H1 (cell line): ENCODE results near the gene ZNF254. TPM values are rescaled to one million over a fixed set of nuclear protein-coding genes. Genes with fewer than 3 reads are reported as not detected.

Source experiments
- CTCF ChIA-PET: fragments of 300-600 bp; sonication (Branson Sonifier 250); formaldehyde crosslinking; loops from one replicate; lab custom pipeline; 2021; ENCODE audit not compliant: partially characterized antibody; lab: Charles Lee
- POLR2A ChIA-PET: fragments of 300-600 bp; sonication (Branson Sonifier 250); formaldehyde crosslinking; loops from one replicate; lab custom pipeline; 2021; ENCODE audit warnings: inconsistent platforms; ENCODE audit not compliant: partially characterized antibody; lab: Charles Lee
- DNase-seq, 2 experiments: peaks; one replicate each; pipeline versions ENCODE4 v3.0.0 to v3.0.0-alpha.2; 2010 to 2022; ENCODE audit warnings: low spot score in 2 of 2, low read depth in 1 of 2, mixed read lengths in 1 of 2
- FAIRE-seq: peaks from 2 replicates; lab custom pipeline; 2011; peaks lifted over from hg19 to GRCh38; lab: Jason Lieb, UNC
- H2AFZ ChIP-seq: 2 replicates; pipeline ENCODE4 v1.8.1; 2012; ENCODE audit warnings: low read length, inconsistent platforms
- H2AK5ac ChIP-seq: 2 replicates; pipeline ENCODE4 v1.6.1; 2013; ENCODE audit warnings: low read depth, low read length
- H2BK120ac ChIP-seq: replicated peaks from 2 replicates; pipeline ENCODE3; 2013; ENCODE audit warnings: low read depth, low read length, inconsistent platforms
- H2BK12ac ChIP-seq: 2 replicates; pipeline ENCODE4 v1.6.1; 2013; ENCODE audit warnings: low read depth, low read length
- H2BK15ac ChIP-seq: 2 replicates; pipeline ENCODE4 v1.6.1; 2013; ENCODE audit warnings: low read length
- H2BK20ac ChIP-seq: 2 replicates; pipeline ENCODE4 v1.6.1; 2013; ENCODE audit warnings: low read length
- H2BK5ac ChIP-seq: 2 replicates; pipeline ENCODE4 v1.6.1; 2013; ENCODE audit warnings: low read depth, low read length
- H3K14ac ChIP-seq: 2 replicates; pipeline ENCODE4 v1.6.1; 2013; ENCODE audit warnings: inconsistent platforms; ENCODE audit not compliant: insufficient read length
- H3K18ac ChIP-seq: 2 replicates; pipeline ENCODE4 v1.6.1; 2013; ENCODE audit warnings: low read length; ENCODE audit errors: extremely low read depth
- H3K23ac ChIP-seq: 2 replicates; pipeline ENCODE4 v1.6.1; 2013; ENCODE audit warnings: inconsistent platforms; ENCODE audit not compliant: insufficient read length
- H3K23me2 ChIP-seq: 2 replicates; pipeline ENCODE4 v1.6.1; 2013; ENCODE audit warnings: low read depth, low read length
- H3K27ac ChIP-seq: 2 replicates; pipeline ENCODE4 v1.6.1; 2011; ENCODE audit warnings: low read depth, low read length, inconsistent platforms
- H3K27me3 ChIP-seq, 4 experiments: replicated peaks in 1 of 4; 1 replicate in 1 of 4; 2 replicates in 3 of 4; pipeline versions ENCODE4 v1.6.1 to v1.8.1; 2011 to 2013; ENCODE audit warnings: low read length in 3 of 4, mild to moderate bottlenecking in 3 of 4, inconsistent platforms in 2 of 4, mixed read lengths in 2 of 4, moderate library complexity in 1 of 4; ENCODE audit not compliant: control insufficient read depth in 3 of 4, insufficient read depth in 3 of 4; ENCODE audit errors: extremely low read depth in 1 of 4
- H3K36me3 ChIP-seq, 4 experiments: 2 replicates each; pipeline versions ENCODE4 v1.6.1 to v1.8.1; 2011 to 2013; ENCODE audit warnings: mild to moderate bottlenecking in 4 of 4, low read length in 3 of 4, moderate library complexity in 2 of 4, control low read depth in 1 of 4, inconsistent platforms in 1 of 4; ENCODE audit not compliant: insufficient read depth in 4 of 4, control insufficient read depth in 2 of 4
- H3K4ac ChIP-seq: replicated peaks from 2 replicates; pipeline ENCODE3; 2013; ENCODE audit warnings: low read length, low read depth, mixed read lengths, inconsistent platforms; ENCODE audit not compliant: insufficient read length
- H3K4me1 ChIP-seq, 4 experiments: replicated peaks in 1 of 4; 1 replicate in 1 of 4; 2 replicates in 3 of 4; pipeline versions ENCODE4 v1.6.1 to v1.8.1; 2011 to 2013; ENCODE audit warnings: low read length in 3 of 4, inconsistent platforms in 2 of 4, mixed read lengths in 1 of 4; ENCODE audit not compliant: insufficient read depth in 4 of 4, control insufficient read depth in 3 of 4
- H3K4me2 ChIP-seq, 2 experiments: 2 replicates each; pipeline versions ENCODE4 v1.6.1 to v1.8.1; 2011 to 2013; ENCODE audit warnings: low read depth in 2 of 2, low read length in 2 of 2, control low read depth in 1 of 2, inconsistent platforms in 1 of 2, mild to moderate bottlenecking in 1 of 2; ENCODE audit not compliant: insufficient read depth in 1 of 2
- H3K4me3 ChIP-seq, 4 experiments: fragments of 200-600, 300-600 bp in 1 of 4; sonication (generic), shearing (Covaris generic), sonication (Bioruptor Twin) in 1 of 4; 2 replicates each; pipeline versions ENCODE4 v1.5.1 to v1.8.1; 2011 to 2016; ENCODE audit warnings: low read length in 4 of 4, low read depth in 3 of 4, control low read depth in 2 of 4, inconsistent platforms in 2 of 4, mild to moderate bottlenecking in 2 of 4, mixed read lengths in 1 of 4, moderate library complexity in 1 of 4; ENCODE audit not compliant: insufficient read depth in 2 of 4; ENCODE audit errors: extremely low read depth in 1 of 4
- H3K56ac ChIP-seq: replicated peaks from 2 replicates; pipeline ENCODE3; 2013; ENCODE audit warnings: low read depth, mild to moderate bottlenecking, mixed read lengths, low read length, inconsistent platforms; ENCODE audit not compliant: insufficient read length
- H3K79me1 ChIP-seq: 2 replicates; pipeline ENCODE4 v1.6.1; 2013; ENCODE audit warnings: low read depth, low read length, control low read depth
- H3K79me2 ChIP-seq, 2 experiments: 2 replicates each; pipeline versions ENCODE4 v1.6.1 to v1.8.1; 2012 to 2013; ENCODE audit warnings: low read length in 2 of 2, mild to moderate bottlenecking in 2 of 2, inconsistent platforms in 1 of 2; ENCODE audit not compliant: insufficient read depth in 2 of 2, control insufficient read depth in 1 of 2
- H3K9ac ChIP-seq, 4 experiments: replicated peaks in 1 of 4; 1 replicate in 1 of 4; 2 replicates in 3 of 4; pipeline versions ENCODE4 v1.6.1 to v1.8.1; 2011 to 2013; ENCODE audit warnings: low read depth in 3 of 4, low read length in 3 of 4, control low read depth in 2 of 4, mild to moderate bottlenecking in 2 of 4, moderate library complexity in 2 of 4, inconsistent platforms in 1 of 4; ENCODE audit errors: extremely low read depth in 1 of 4
- H3K9me3 ChIP-seq, 2 experiments: 2 replicates each; pipeline versions ENCODE4 v1.6.1 to v1.8.1; 2012 to 2013; ENCODE audit warnings: mild to moderate bottlenecking in 2 of 2, moderate library complexity in 2 of 2, control low read depth in 1 of 2, inconsistent platforms in 1 of 2, low read depth in 1 of 2, low read length in 1 of 2, mixed read lengths in 1 of 2; ENCODE audit not compliant: insufficient read depth in 2 of 2
- H4K20me1 ChIP-seq, 2 experiments: replicated peaks in 1 of 2; 2 replicates each; pipeline versions ENCODE3 to v1.8.1; 2011 to 2013; ENCODE audit warnings: inconsistent platforms in 2 of 2, low read length in 2 of 2, mild to moderate bottlenecking in 1 of 2; ENCODE audit not compliant: insufficient read depth in 2 of 2, control insufficient read depth in 1 of 2
- H4K5ac ChIP-seq: 2 replicates; pipeline ENCODE4 v1.6.1; 2013; ENCODE audit warnings: low read length, low read depth, mixed read lengths, inconsistent platforms; ENCODE audit not compliant: insufficient read length
- H4K8ac ChIP-seq: 2 replicates; pipeline ENCODE4 v1.8.0; 2013; ENCODE audit warnings: mild to moderate bottlenecking, moderate library complexity, low read length, inconsistent platforms; ENCODE audit not compliant: insufficient read depth; ENCODE audit errors: extremely low read depth
- H4K91ac ChIP-seq: replicated peaks from 2 replicates; pipeline ENCODE3; 2013; ENCODE audit warnings: low read length, mixed read lengths, inconsistent platforms; ENCODE audit not compliant: insufficient read length
- CBX8 ChIP-seq: fragments of 300-800, 300-1000 bp; sonication (generic); IDR thresholded peaks from 2 replicates; pipeline ENCODE4 v1.7.1; 2016; ENCODE audit warnings: low read depth, low read length, borderline replicate concordance
- E2F6 ChIP-seq: IDR thresholded peaks from 2 replicates; pipeline ENCODE4 v1.6.1; 2012; ENCODE audit warnings: inconsistent platforms
- TCF12 ChIP-seq: IDR thresholded peaks from 2 replicates; pipeline ENCODE4 v1.6.1; 2011; ENCODE audit warnings: low read depth, mild to moderate bottlenecking, low read length
- WGBS, 2 experiments: shearing (Covaris generic) in 1 of 2; methylation state at CpG; one replicate each; pipeline versions ENCODE4 v1.1.6 to v1.1.7; 2013 to 2015; ENCODE audit warnings: low lambda C conversion rate in 2 of 2, mixed read lengths in 2 of 2, inconsistent platforms in 1 of 2, low coverage in 1 of 2, missing lambda C conversion rate in 1 of 2; ENCODE audit not compliant: insufficient replicate concordance in 2 of 2, insufficient coverage in 1 of 2, insufficient read length in 1 of 2; ENCODE audit errors: extremely low coverage in 1 of 2, missing lambda C conversion rate in 1 of 2; 5-methylcytosine and 5-hydroxymethylcytosine counted together
- polyA plus RNA-seq, 7 experiments: library from polyadenylated mRNA; depleted of rRNA in 3 of 7; stranded (reverse) in 5 of 7; unstranded in 2 of 7; fragments of >200 nt in 5 of 7; fragments of 200-250 nt in 2 of 7; gene quantifications; 1 replicate in 5 of 7; 2 replicates in 1 of 7; 4 replicates in 1 of 7; pipeline versions ENCODE4 v1.2.1 to v1.2.3, GENCODE V29; 2011 to 2013; ENCODE audit warnings: missing spikeins in 2 of 7, mixed read lengths in 2 of 7
- total RNA-seq: library from RNA; stranded (reverse); fragmentation: NEBNext Ultra II Directional; extraction: Animal tissue kit (Norgen Biotek cat#: 25700); gene quantifications from 2 replicates; pipeline ENCODE4 v1.2.1, GENCODE V29; 2021

Gene ZNF254
- total and polyA plus RNA-seq, 2 of the 8 experiments (the other 6 are each of a cell fraction or from before 2014, with no cell fraction given): 4.4 to 22.0 TPM

- no peak overlapping the region for H2BK12ac ChIP-seq
- peaks cover 10 to 90% (median 71%) of the 10 kb centered on the region in 4 experiments for H3K36me3 ChIP-seq
- no peak overlapping the region for H4K91ac ChIP-seq
- H3K27ac ChIP-seq: no peak overlapping the region
- no peak overlapping the region for H3K4me3 ChIP-seq
- H3K18ac ChIP-seq: no peak overlapping the region
- 0 out of 2 replicates have a peak, but pooled peaks cover 2% of the 10 kb centered on the region for H3K79me1 ChIP-seq
- no peak overlapping the region for H3K9ac ChIP-seq
- H2BK15ac ChIP-seq: no peak overlapping the region
- no peak for DNase-seq
- H4K20me1 ChIP-seq: peaks cover 2 to 18% of the 10 kb centered on the region in 2 experiments
- H3K9me3 ChIP-seq: no peaks in the 10 kb centered on the region
- H3K4me2 ChIP-seq: no peak overlapping the region
- FAIRE-seq: no peak
- H2AK5ac ChIP-seq: no peak overlapping the region
- no peak overlapping the region for H3K14ac ChIP-seq
- no peak overlapping the region for H3K4ac ChIP-seq
- H4K5ac ChIP-seq: no peak overlapping the region
- ChIA-PET CTCF (no interaction called here), POLR2A (interaction anchor here (1.1 kb wide), 1 partner anchor 45 kb away, joined by 3 read pairs; no protein-coding TSS in a partner anchor)
- H3K79me2 ChIP-seq: no peaks in the 10 kb centered on the region
- H2BK5ac ChIP-seq: no peak overlapping the region
- no peak overlapping the region for H4K8ac ChIP-seq
- H3K23me2 ChIP-seq: no peaks in the 10 kb centered on the region
- no peak for TF ChIP-seq TCF12
- TF ChIP-seq CBX8: no peak
- TF ChIP-seq E2F6: no peak
- H3K23ac ChIP-seq: no peak overlapping the region
- H2AFZ ChIP-seq: no peak overlapping the region
- no peaks in the 10 kb centered on the region for H3K27me3 ChIP-seq
- H2BK20ac ChIP-seq: no peak overlapping the region
- WGBS, 2 experiments: 97% methylated on average over 3 of the region's 3 CpGs; no CpG with 5 or more reads in 1 of the 2 experiments
- H3K4me1 ChIP-seq: no peaks in the 10 kb centered on the region
- H3K56ac ChIP-seq: no peak overlapping the region
- no peak overlapping the region for H2BK120ac ChIP-seq
Measured at GRCh38 chr19:24055548-24055947, 31.4 kb upstream of the ZNF254 start.
